ENCODE results near the gene SART3.

DNA sequence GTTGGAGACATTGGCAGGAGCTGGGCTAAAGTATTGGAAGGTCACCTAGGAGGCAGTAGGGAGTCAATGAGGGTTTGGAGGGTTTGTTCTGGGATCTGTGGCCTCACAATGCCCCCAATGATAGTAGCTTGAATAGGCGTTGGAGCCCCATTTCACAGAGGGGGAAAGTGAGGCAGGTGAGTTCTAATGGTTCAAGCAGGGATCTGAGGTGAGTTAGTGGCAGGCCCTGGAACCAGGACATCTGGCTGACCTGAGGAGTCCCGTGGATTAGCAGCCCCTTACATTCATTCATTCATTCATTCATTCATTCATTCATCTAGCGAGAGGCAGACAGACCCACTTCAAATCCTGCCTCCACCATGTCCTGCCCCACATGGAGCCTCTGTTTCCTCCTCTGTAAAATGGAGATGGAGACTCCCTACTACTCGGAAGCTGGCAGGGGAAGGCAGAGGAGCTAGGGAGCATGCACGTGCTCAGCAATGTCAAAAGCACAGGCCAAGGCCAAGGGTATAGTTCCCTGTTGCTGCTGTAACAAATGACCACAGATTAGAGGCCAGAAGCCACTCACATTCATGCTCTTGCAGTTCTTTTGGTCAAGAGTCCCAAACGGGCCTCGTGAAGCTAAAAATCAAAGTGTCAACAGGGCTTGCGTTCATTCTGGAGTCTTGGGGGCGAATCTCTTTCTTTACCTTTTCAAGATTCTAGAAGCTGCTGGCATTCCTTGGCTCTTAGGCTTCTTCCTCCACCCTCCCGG is 39.2 kb upstream of the SART3 start:
- no peak for TF ChIP-seq EZH2 (IDR thresholded peaks at IDR 0.05; ENCODE audit: borderline replicate concordance, low read length)
- TF ChIP-seq, protein P1, sequence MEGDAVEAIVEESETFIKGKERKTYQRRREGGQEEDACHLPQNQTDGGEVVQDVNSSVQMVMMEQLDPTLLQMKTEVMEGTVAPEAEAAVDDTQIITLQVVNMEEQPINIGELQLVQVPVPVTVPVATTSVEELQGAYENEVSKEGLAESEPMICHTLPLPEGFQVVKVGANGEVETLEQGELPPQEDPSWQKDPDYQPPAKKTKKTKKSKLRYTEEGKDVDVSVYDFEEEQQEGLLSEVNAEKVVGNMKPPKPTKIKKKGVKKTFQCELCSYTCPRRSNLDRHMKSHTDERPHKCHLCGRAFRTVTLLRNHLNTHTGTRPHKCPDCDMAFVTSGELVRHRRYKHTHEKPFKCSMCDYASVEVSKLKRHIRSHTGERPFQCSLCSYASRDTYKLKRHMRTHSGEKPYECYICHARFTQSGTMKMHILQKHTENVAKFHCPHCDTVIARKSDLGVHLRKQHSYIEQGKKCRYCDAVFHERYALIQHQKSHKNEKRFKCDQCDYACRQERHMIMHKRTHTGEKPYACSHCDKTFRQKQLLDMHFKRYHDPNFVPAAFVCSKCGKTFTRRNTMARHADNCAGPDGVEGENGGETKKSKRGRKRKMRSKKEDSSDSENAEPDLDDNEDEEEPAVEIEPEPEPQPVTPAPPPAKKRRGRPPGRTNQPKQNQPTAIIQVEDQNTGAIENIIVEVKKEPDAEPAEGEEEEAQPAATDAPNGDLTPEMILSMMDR (conservative IDR thresholded peaks at IDR 0.05 in 1 of 2, IDR thresholded peaks at IDR 0.05 in 1 of 2; ENCODE audit: extremely low read depth in 1 of 2, insufficient read depth in 1 of 2, low read depth in 1 of 2, low read length in 2 of 2): no peak
